Nephron progenitor cell (in vitro differentiated cells): Measurements from ENCODE around the gene SLC6A1.

Source experiments
- DNase-seq: peaks from one replicate; pipeline ENCODE4 v3.0.0; 2021
- H3K27ac Mint-ChIP-seq: 2 replicates; pipeline ENCODE4 v1.8.0; 2021; ENCODE audit warnings: mild to moderate bottlenecking, moderate library complexity, mixed read lengths
- H3K27me3 Mint-ChIP-seq: 2 replicates; pipeline ENCODE4 v1.8.0; 2021; ENCODE audit warnings: mild to moderate bottlenecking, low read depth, mixed read lengths; ENCODE audit not compliant: poor library complexity
- H3K36me3 Mint-ChIP-seq: 2 replicates; pipeline ENCODE4 v1.8.0; 2021; ENCODE audit warnings: low read depth, mixed read lengths
- H3K4me1 Mint-ChIP-seq: 2 replicates; pipeline ENCODE4 v1.8.0; 2021; ENCODE audit warnings: mixed read lengths
- H3K4me3 Mint-ChIP-seq: 2 replicates; pipeline ENCODE4 v1.8.0; 2021; ENCODE audit warnings: mild to moderate bottlenecking, moderate library complexity, mixed read lengths
- H3K9me3 Mint-ChIP-seq: 2 replicates; pipeline ENCODE4 v1.8.0; 2021; ENCODE audit warnings: mild to moderate bottlenecking, moderate library complexity, mixed read lengths
- CTCF ChIP-seq: fragments of 200-600 bp; sonication (generic); IDR thresholded peaks from 2 replicates; pipeline ENCODE4 v1.5.0; 2021; ENCODE audit warnings: antibody characterized with exemption

The SLC6A1 gene

GRCh38 chr3:10996345-10997013 is 3.9 kb downstream of the SLC6A1 start:
- no peak for TF ChIP-seq CTCF
- H3K9me3 Mint-ChIP-seq = no peaks in the 10 kb centered on the region
- H3K27ac Mint-ChIP-seq = no peak overlapping the region
- no peak for DNase-seq
- peaks cover 84% of the 10 kb centered on the region for H3K27me3 Mint-ChIP-seq
- peaks cover 6% of the 10 kb centered on the region for H3K4me1 Mint-ChIP-seq
- H3K4me3 Mint-ChIP-seq = no peak overlapping the region
- no peaks in the 10 kb centered on the region for H3K36me3 Mint-ChIP-seq

- no peaks in the 10 kb centered on the region for H3K36me3 Mint-ChIP-seq
- H3K27ac Mint-ChIP-seq = no peak overlapping the region
- peaks cover 84% of the 10 kb centered on the region for H3K27me3 Mint-ChIP-seq
- H3K4me1 Mint-ChIP-seq = peaks cover 3% of the 10 kb centered on the region
- no peak for TF ChIP-seq CTCF
- no peaks in the 10 kb centered on the region for H3K9me3 Mint-ChIP-seq
- no peak overlapping the region for H3K4me3 Mint-ChIP-seq
- no peak for DNase-seq
Observed at GRCh38 chr3:10997196-10997595, 4.6 kb downstream of the SLC6A1 start.

GRCh38 chr3:10998542-10998941 is 6.0 kb downstream of the SLC6A1 start:
- H3K4me1 Mint-ChIP-seq = peaks cover 4% of the 10 kb centered on the region
- H3K27me3 Mint-ChIP-seq = peaks cover 83% of the 10 kb centered on the region

GRCh38 chr3:10999221-11000107 is 6.9 kb downstream of the SLC6A1 start:
- Mint-ChIP-seq H3K9me3 (no peaks in the 10 kb centered on the region), H3K27ac (no peak overlapping the region), H3K27me3 (peaks cover 77% of the 10 kb centered on the region), H3K36me3 (no peaks in the 10 kb centered on the region), H3K4me1 (peaks cover 10% of the 10 kb centered on the region), H3K4me3 (no peak overlapping the region)
- TF ChIP-seq CTCF = no peak
- no peak for DNase-seq

More at GRCh38 chr3:10998542-10998941, 6.0 kb downstream of the SLC6A1 start:
- no peak for DNase-seq
- Mint-ChIP-seq H3K4me3 (no peak overlapping the region), H3K36me3 (no peaks in the 10 kb centered on the region), H3K9me3 (no peaks in the 10 kb centered on the region), H3K27ac (no peak overlapping the region)
- no peak for TF ChIP-seq CTCF

- no peak overlapping the region for H3K4me3 Mint-ChIP-seq
- H3K27ac Mint-ChIP-seq = no peak overlapping the region
- no peaks in the 10 kb centered on the region for H3K9me3 Mint-ChIP-seq
- peaks cover 70% of the 10 kb centered on the region for H3K27me3 Mint-ChIP-seq
- no peak for DNase-seq
- no peak for TF ChIP-seq CTCF
- no peaks in the 10 kb centered on the region for H3K36me3 Mint-ChIP-seq
- H3K4me1 Mint-ChIP-seq = peaks cover 21% of the 10 kb centered on the region
Observed at GRCh38 chr3:11000528-11000927, 8.0 kb downstream of the SLC6A1 start.
